Fibroblast of mammary gland (primary cell): ENCODE results near the gene KDM8.
A peak's percentile ranks its signal among the peaks of the same experiment; 100 is the strongest.

Experiments
- DNase-seq: peaks from one replicate; pipeline ENCODE4 v3.0.0-alpha.2; 2010; ENCODE audit warnings: low read depth
- H3K4me3 ChIP-seq: 2 replicates; pipeline ENCODE4 v1.5.1; 2011; ENCODE audit warnings: low read depth, mild to moderate bottlenecking, low read length, moderate library complexity; ENCODE audit not compliant: control insufficient read depth
- TF ChIP-seq, protein P1 (sequence below): conservative IDR thresholded peaks from 2 replicates; pipeline ENCODE4 v1.5.1; 2011; ENCODE audit warnings: low read depth, low read length, inconsistent platforms; ENCODE audit not compliant: control insufficient read depth, insufficient read depth

Gene KDM8

DNA sequence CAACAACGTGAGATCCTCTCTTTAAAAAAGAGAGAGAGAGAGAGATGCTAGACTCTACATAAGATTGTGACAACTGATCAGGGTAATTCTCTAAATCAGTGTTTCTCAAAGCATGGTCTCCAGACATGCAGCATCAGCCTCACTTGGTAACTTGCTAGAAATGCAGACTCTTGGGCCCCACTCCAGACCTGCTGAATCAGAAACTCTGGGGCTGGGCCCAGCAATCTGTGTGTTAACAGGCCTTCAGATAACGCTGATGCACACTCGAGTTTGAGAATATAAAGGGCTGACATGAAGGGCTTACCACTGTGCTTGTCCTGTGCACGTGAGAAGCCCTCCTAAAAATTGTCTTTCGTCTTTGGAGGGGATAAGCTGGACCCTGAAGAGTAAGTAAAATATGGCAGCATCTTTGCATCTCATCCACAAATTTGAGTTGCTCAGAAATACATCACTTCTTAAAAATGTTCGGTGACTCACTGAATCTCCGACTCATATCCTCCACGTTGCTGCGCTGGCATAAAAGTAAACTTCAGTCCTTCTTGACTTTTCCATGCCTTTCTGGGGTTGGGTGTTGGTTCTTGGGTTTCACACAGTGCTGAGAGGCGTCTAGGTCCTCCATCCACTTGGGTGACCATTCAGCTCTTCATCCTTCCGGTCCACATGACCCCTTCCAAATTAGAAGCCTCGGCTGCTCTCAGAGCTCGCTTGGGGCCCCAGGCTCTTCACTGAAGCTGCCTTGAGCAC is 26.1 kb upstream of the KDM8 start:
- peak; percentile 89 for DNase-seq
- TF ChIP-seq, protein P1, sequence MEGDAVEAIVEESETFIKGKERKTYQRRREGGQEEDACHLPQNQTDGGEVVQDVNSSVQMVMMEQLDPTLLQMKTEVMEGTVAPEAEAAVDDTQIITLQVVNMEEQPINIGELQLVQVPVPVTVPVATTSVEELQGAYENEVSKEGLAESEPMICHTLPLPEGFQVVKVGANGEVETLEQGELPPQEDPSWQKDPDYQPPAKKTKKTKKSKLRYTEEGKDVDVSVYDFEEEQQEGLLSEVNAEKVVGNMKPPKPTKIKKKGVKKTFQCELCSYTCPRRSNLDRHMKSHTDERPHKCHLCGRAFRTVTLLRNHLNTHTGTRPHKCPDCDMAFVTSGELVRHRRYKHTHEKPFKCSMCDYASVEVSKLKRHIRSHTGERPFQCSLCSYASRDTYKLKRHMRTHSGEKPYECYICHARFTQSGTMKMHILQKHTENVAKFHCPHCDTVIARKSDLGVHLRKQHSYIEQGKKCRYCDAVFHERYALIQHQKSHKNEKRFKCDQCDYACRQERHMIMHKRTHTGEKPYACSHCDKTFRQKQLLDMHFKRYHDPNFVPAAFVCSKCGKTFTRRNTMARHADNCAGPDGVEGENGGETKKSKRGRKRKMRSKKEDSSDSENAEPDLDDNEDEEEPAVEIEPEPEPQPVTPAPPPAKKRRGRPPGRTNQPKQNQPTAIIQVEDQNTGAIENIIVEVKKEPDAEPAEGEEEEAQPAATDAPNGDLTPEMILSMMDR, result no peak

GRCh38 chr16:27179500-27180072 is 23.7 kb upstream of the KDM8 start:
- DNase-seq, result peak; percentile 71
- TF ChIP-seq, protein P1, result peak; percentile 92
- no peak overlapping the region for H3K4me3 ChIP-seq

More for the DNA sequence above, 26.1 kb upstream of the KDM8 start:
- no peak overlapping the region for H3K4me3 ChIP-seq

DNA sequence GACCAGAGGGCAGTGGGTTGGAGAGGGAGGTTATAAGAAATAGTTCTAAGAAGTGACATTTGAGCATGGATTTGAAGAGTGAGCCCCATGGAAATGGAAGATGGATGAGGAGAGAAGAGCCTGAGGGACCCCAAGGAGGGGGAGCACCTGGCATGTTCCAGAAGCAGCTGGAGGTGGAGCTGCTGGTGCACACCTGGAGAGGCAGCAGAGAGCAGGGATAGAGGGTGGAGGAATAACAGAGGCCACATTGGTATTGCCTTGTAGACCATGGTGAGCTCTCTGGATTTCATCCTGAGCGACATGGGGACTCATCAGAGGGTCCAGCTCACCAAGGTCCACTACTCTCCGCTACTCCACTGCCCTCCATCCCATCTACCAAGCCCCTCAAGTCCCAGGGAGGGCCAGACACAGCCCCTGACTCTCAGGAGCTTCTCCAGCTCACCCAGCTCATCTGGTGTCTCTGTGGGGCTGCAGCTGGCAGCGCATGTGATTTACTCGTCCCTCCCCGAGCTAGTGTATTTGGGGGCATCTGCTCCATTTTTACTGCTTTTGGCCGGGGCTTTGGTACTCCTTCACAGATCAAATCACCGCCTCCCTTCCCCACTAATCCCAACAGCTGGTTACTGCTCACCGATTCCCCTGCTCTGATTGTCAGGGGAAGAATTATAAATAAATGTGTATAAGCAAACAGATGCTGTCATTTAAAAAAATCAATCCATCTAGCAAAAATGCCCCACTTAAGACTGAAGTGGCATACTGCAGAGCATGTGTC is 22.1 kb upstream of the KDM8 start:
- no peak overlapping the region for H3K4me3 ChIP-seq
- DNase-seq, result no peak
- TF ChIP-seq, protein P1, result peak; percentile 7

- no peak for DNase-seq
- TF ChIP-seq, protein P1, result no peak
- H3K4me3 ChIP-seq, result no peak overlapping the region
Measured at GRCh38 chr16:27182906-27183405, 20.4 kb upstream of the KDM8 start.

DNA sequence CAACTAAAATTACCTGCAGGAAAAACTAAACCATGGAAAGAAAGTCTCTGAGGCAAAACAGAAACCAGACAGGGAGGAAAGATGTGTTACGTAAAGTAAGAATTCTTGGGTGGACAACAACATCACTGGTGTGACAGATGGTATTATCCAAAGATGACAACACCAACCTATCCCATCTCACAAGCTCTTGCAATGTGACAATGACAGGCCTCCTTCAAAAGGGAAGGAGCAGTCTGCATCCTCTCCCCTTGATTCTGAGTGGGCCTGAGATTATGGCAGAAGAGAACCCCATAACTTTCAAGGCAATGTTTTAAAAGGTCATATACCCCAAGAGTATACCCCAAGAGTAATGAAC is 17.6 kb upstream of the KDM8 start:
- DNase-seq, result no peak
- TF ChIP-seq, protein P1, result no peak
- H3K4me3 ChIP-seq, result no peak overlapping the region

DNA sequence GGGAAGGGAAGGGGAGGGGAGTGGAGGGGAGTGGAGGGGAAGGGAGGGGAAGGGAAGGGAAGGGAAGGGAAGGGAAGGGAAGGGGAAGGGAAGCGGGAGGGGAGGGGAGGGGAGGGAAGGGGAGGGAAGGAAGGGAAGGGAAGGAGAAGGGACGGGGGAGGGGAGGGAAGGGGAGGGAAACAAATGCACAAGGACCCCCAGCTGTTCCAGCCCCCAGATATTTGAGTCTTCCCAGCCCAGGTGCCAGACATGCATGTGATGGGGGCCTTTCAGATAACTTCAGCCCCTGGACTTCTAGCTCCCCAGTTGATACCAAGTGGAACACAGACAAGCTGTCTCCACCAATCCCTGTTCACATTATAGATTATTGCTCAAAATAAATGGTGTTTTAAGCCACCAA is 14.7 kb upstream of the KDM8 start:
- DNase-seq, result no peak
- H3K4me3 ChIP-seq, result no peak overlapping the region
- TF ChIP-seq, protein P1, result no peak
